Duodenal mucosa (tissue), 2 donors: ENCODE measurements around the gene ARL4D.

Source experiments
- H3K27ac ChIP-seq: one replicate; pipeline ENCODE4 v1.7.0; 2013; ENCODE audit warnings: low read depth, low read length
- H3K27me3 ChIP-seq, 2 donors: one replicate each; pipeline ENCODE4 v1.7.0; 2013; ENCODE audit warnings: low read length in 2 of 2, control low read depth in 1 of 2; ENCODE audit not compliant: insufficient read depth in 2 of 2, control insufficient read depth in 1 of 2
- H3K36me3 ChIP-seq, 2 donors: one replicate each; pipeline ENCODE4 v1.7.0; 2013; ENCODE audit warnings: low read length in 2 of 2, control low read depth in 1 of 2; ENCODE audit not compliant: insufficient read depth in 2 of 2, control insufficient read depth in 1 of 2
- H3K4me1 ChIP-seq, 2 donors: one replicate each; pipeline ENCODE4 v1.7.0; 2013; ENCODE audit warnings: low read length in 2 of 2, control low read depth in 1 of 2; ENCODE audit not compliant: insufficient read depth in 2 of 2, control insufficient read depth in 1 of 2
- H3K4me3 ChIP-seq, 2 donors: one replicate each; pipeline ENCODE4 v1.7.0; 2013; ENCODE audit warnings: low read length in 2 of 2, low read depth in 1 of 2
- H3K9ac ChIP-seq, 2 donors: one replicate each; pipeline ENCODE4 v1.7.0; 2013; ENCODE audit warnings: low read length in 2 of 2, low read depth in 1 of 2
- H3K9me3 ChIP-seq, 2 donors: one replicate each; pipeline ENCODE4 v1.7.0; 2013; ENCODE audit warnings: low read length in 2 of 2, control low read depth in 1 of 2; ENCODE audit not compliant: control insufficient read depth in 1 of 2

ARL4D gene

GRCh38 chr17:43398724-43399595, at the start of gene ARL4D:
Gene ARL4D (plus strand): TSS chr17:43398993. CDS start chr17:43399733, 740 bp downstream.
- Histone ChIP-seq H3K9me3 (no peaks in the 10 kb centered on the region), H3K4me3 (peak within 1 kb of the TSS; percentile 78 to 88), H3K9ac (peak within 1 kb of the TSS; percentile 66), H3K4me1 (peaks cover 8 to 19% of the 10 kb centered on the region in 2 donors), H3K27ac (peak within 1 kb of the TSS; percentile 55), H3K27me3 (no peaks in the 10 kb centered on the region), H3K36me3 (no peaks in the 10 kb centered on the region)

GRCh38 chr17:43349142-43349541, 49.7 kb upstream of the ARL4D start:
- no peaks in the 10 kb centered on the region for H3K36me3 ChIP-seq
- H3K9me3 ChIP-seq: peaks cover 30 to 37% of the 10 kb centered on the region in 2 donors
- peaks cover 4 to 8% of the 10 kb centered on the region in 2 donors for H3K4me1 ChIP-seq
- H3K27me3 ChIP-seq: no peaks in the 10 kb centered on the region
- H3K9ac ChIP-seq: no peak overlapping the region
- no peak overlapping the region for H3K27ac ChIP-seq
- no peak overlapping the region for H3K4me3 ChIP-seq

GRCh38 chr17:43350888-43351361, 47.9 kb upstream of the ARL4D start:
- Histone ChIP-seq H3K9me3 (peaks cover 30 to 37% of the 10 kb centered on the region in 2 donors), H3K27ac (no peak overlapping the region), H3K27me3 (no peaks in the 10 kb centered on the region), H3K9ac (no peak overlapping the region), H3K4me1 (peaks cover 7 to 8% of the 10 kb centered on the region in 2 donors), H3K4me3 (no peak overlapping the region), H3K36me3 (no peaks in the 10 kb centered on the region)

GRCh38 chr17:43351691-43352090, 47.1 kb upstream of the ARL4D start:
- peaks cover 30 to 37% of the 10 kb centered on the region in 2 donors for H3K9me3 ChIP-seq
- peaks cover 7 to 8% of the 10 kb centered on the region in 2 donors for H3K4me1 ChIP-seq
- no peak overlapping the region for H3K4me3 ChIP-seq
- no peak overlapping the region for H3K27ac ChIP-seq
- H3K9ac ChIP-seq: no peak overlapping the region
- no peaks in the 10 kb centered on the region for H3K27me3 ChIP-seq
- no peaks in the 10 kb centered on the region for H3K36me3 ChIP-seq

GRCh38 chr17:43352579-43353331, 46.0 kb upstream of the ARL4D start:
- Histone ChIP-seq H3K9ac (no peak overlapping the region), H3K27me3 (no peaks in the 10 kb centered on the region), H3K9me3 (peaks cover 20 to 26% of the 10 kb centered on the region in 2 donors), H3K36me3 (no peaks in the 10 kb centered on the region), H3K4me3 (no peak overlapping the region), H3K4me1 (peaks cover 7 to 8% of the 10 kb centered on the region in 2 donors), H3K27ac (no peak overlapping the region)

- Histone ChIP-seq H3K27ac (no peak overlapping the region), H3K9ac (no peak overlapping the region), H3K4me1 (peaks cover 7 to 8% of the 10 kb centered on the region in 2 donors), H3K9me3 (peaks cover 13 to 20% of the 10 kb centered on the region in 2 donors), H3K27me3 (no peaks in the 10 kb centered on the region), H3K4me3 (no peak overlapping the region), H3K36me3 (no peaks in the 10 kb centered on the region)
Observed at GRCh38 chr17:43353393-43353792, 45.4 kb upstream of the ARL4D start.

GRCh38 chr17:43354371-43354770, 44.4 kb upstream of the ARL4D start:
- Histone ChIP-seq H3K27ac (no peak overlapping the region), H3K36me3 (no peaks in the 10 kb centered on the region), H3K4me3 (no peak overlapping the region), H3K4me1 (peaks cover 7 to 8% of the 10 kb centered on the region in 2 donors), H3K9ac (no peak overlapping the region), H3K27me3 (no peaks in the 10 kb centered on the region), H3K9me3 (peaks cover 6 to 10% of the 10 kb centered on the region in 2 donors)

GRCh38 chr17:43356450-43356849, 42.3 kb upstream of the ARL4D start:
- Histone ChIP-seq H3K4me1 (peaks cover 5 to 16% of the 10 kb centered on the region in 2 donors), H3K36me3 (no peaks in the 10 kb centered on the region), H3K9me3 (no peaks in the 10 kb centered on the region), H3K27me3 (no peaks in the 10 kb centered on the region), H3K4me3 (no peak overlapping the region), H3K27ac (no peak overlapping the region), H3K9ac (no peak overlapping the region)

- Histone ChIP-seq H3K4me3 (no peak overlapping the region), H3K36me3 (no peaks in the 10 kb centered on the region), H3K9me3 (no peaks in the 10 kb centered on the region), H3K9ac (no peak overlapping the region), H3K4me1 (peaks cover 4 to 16% of the 10 kb centered on the region in 2 donors), H3K27me3 (no peaks in the 10 kb centered on the region), H3K27ac (no peak overlapping the region)
Observed at GRCh38 chr17:43356999-43357398, 41.8 kb upstream of the ARL4D start.
